Endothelial cell of coronary artery (primary cell): ENCODE data around the gene SAFB. TPM values are rescaled to one million over a fixed set of nuclear protein-coding genes. Genes with fewer than 3 reads are reported as not detected.

Source experiments
- total RNA-seq: library from RNA; depleted of rRNA; stranded (reverse); fragments of >200 nt; gene quantifications from 2 replicates; pipeline ENCODE4 v1.2.3, GENCODE V29; 2014

Gene SAFB
- total RNA-seq, result 54.3 and 61.3 TPM in 2 replicates

DNA sequence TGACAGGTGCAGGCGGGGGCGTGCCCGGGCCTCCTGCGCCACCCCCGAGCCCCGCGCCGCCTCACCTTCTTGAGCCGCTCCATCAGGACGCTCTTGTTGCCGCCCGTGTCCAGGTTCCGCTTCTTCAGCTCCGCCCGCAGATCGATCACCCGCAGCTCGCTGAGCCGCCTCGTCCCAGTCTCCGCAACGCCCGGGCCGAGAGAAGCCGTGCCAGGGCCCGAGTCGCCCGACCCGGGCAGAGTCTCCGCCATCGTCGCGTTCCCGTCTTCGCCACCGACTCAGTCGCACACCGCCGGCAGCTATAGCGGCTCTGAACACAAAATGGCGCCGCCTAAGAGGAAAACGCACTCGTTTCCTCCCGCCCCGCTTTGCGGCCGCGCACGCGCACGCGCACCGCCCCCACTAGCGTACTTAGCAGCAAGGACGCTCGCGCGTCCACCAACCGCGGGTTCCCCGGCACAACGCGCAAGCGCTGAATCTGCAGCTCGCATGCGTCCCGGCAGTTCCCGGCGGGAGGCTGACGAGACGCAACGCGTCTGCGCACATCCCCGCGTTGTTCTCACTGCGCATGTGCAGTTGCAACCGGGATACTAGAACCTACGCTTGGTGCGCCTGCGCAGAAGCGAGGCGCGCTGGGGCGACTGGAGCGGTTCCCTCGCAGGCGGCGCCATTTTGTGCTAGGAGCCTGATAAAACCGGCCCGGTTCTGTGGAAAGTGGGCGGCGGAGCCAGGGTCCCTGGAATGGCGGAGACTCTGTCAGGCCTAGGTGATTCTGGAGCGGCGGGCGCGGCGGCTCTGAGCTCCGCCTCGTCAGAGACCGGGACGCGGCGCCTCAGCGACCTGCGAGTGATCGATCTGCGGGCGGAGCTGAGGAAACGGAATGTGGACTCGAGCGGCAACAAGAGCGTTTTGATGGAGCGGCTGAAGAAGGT, at the start of gene SAFB, which contains the start of gene SAFB2:
SAFB (plus strand) TSS at position 619 of the 932 bp plus-strand sequence; CDS start at position 742, 123 bp downstream.
SAFB2 (minus strand) TSS at position 312 of the 932 bp plus-strand sequence; CDS start at position 251, 61 bp downstream.

GRCh38 chr19:5680437-5681368, 57.8 kb downstream of the SAFB start, which contains the start of the genes HSD11B1L and MICOS13:
HSD11B1L (plus strand) TSS chr19:5681027; CDS start chr19:5684833, 3,806 bp downstream.
MICOS13 (minus strand) TSS chr19:5680516; CDS start chr19:5680486, 30 bp downstream.

GRCh38 chr19:5690125-5690954, 67.5 kb downstream of the SAFB start, which contains the start of gene RPL36:
RPL36 (plus strand) TSS chr19:5690295; CDS start chr19:5690508, 213 bp downstream.

Other genes starting within 250 kb of the SAFB start
- gene ZNRF4, start 167.7 kb upstream of the SAFB start, total RNA-seq, result not detected in 2 replicates
- gene TINCR, start 55.1 kb upstream of the SAFB start, total RNA-seq, result under 0.01 and 0.09 TPM in 2 replicates
- gene SAFB2, start 307 bp upstream of the SAFB start, total RNA-seq, result 31.3 and 42.9 TPM in 2 replicates
- gene MICOS13, start 57.4 kb downstream of the SAFB start, total RNA-seq, result 63.3 and 70.9 TPM in 2 replicates
- 5.3 and 8.4 TPM in 2 replicates for gene HSD11B1L, start 57.9 kb downstream of the SAFB start, total RNA-seq
- 815 and 826 TPM in 2 replicates for gene RPL36, start 67.2 kb downstream of the SAFB start, total RNA-seq
- gene LONP1, start 97.1 kb downstream of the SAFB start, total RNA-seq, result 69.6 and 119 TPM in 2 replicates
- not detected in 2 replicates for gene CATSPERD, start 97.6 kb downstream of the SAFB start, total RNA-seq
- gene PRR22, start 161.7 kb downstream of the SAFB start, total RNA-seq, result 0.19 and 0.27 TPM in 2 replicates
- gene DUS3L, start 168.1 kb downstream of the SAFB start, total RNA-seq, result 25.2 and 33.4 TPM in 2 replicates
- 0.09 TPM in 1 of 2 replicates, not detected in the other for gene NRTN, start 182.0 kb downstream of the SAFB start, total RNA-seq
- gene FUT6, start 216.6 kb downstream of the SAFB start, total RNA-seq, result not detected in 2 replicates
- gene FUT3, start 228.4 kb downstream of the SAFB start, total RNA-seq, result not detected in 2 replicates
- not detected in 2 replicates for gene FUT5, start 247.5 kb downstream of the SAFB start, total RNA-seq